GM12875 (cell line): ENCODE results near the gene PRPF4.

Experiments used
- H3K4me3 ChIP-seq: one replicate; pipeline ENCODE4 v1.5.1; 2011; ENCODE audit warnings: low read depth, low read length, control low read depth
- TF ChIP-seq, protein P1 (sequence below): IDR thresholded peaks from 2 replicates; pipeline ENCODE4 v1.5.1; 2011; ENCODE audit warnings: low read depth, mild to moderate bottlenecking, control low read depth, inconsistent platforms, low read length, moderate library complexity, borderline replicate concordance; ENCODE audit not compliant: insufficient read depth

Gene PRPF4

DNA sequence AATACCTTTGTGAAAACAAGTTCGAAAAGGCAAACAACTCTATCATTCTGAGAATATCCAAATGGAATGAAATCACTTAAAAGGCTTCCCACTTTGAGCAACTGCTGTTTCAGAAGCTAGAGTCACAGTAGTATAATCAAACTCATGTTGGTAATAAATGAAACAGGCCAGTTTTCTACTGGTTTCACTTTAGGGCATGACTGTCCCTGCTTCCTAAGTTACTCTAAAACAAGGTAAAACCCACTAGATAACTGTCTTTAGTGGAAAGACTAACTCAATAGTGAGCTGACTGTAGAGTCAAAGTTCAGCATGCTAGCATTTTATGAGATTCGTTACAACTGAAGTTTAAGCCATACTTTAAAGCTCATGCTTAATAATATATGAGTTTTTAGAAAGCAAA is 6.1 kb upstream of the PRPF4 start:
- H3K4me3 ChIP-seq: no peak overlapping the region
- TF ChIP-seq, protein P1, sequence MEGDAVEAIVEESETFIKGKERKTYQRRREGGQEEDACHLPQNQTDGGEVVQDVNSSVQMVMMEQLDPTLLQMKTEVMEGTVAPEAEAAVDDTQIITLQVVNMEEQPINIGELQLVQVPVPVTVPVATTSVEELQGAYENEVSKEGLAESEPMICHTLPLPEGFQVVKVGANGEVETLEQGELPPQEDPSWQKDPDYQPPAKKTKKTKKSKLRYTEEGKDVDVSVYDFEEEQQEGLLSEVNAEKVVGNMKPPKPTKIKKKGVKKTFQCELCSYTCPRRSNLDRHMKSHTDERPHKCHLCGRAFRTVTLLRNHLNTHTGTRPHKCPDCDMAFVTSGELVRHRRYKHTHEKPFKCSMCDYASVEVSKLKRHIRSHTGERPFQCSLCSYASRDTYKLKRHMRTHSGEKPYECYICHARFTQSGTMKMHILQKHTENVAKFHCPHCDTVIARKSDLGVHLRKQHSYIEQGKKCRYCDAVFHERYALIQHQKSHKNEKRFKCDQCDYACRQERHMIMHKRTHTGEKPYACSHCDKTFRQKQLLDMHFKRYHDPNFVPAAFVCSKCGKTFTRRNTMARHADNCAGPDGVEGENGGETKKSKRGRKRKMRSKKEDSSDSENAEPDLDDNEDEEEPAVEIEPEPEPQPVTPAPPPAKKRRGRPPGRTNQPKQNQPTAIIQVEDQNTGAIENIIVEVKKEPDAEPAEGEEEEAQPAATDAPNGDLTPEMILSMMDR: no peak

DNA sequence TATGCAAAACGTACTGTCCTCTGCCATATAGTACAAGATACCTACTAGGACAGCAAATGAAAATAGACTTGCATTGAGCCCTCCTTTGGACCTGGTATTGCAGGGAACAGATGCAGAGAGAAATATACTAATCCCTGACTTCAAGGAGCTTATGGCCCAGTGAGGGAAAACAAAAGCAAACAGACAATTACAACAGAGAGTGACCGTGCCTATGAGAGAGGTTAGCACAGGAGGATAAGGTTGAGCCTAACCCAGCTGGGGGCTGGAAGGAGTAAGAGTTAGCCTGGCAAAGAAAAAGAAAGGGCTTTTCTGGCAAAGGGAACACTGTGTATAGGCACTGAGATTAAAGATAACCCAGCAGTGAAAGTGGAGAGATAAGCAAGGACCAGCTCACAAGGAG is 5.6 kb upstream of the PRPF4 start:
- TF ChIP-seq, protein P1: no peak
- no peak overlapping the region for H3K4me3 ChIP-seq

DNA sequence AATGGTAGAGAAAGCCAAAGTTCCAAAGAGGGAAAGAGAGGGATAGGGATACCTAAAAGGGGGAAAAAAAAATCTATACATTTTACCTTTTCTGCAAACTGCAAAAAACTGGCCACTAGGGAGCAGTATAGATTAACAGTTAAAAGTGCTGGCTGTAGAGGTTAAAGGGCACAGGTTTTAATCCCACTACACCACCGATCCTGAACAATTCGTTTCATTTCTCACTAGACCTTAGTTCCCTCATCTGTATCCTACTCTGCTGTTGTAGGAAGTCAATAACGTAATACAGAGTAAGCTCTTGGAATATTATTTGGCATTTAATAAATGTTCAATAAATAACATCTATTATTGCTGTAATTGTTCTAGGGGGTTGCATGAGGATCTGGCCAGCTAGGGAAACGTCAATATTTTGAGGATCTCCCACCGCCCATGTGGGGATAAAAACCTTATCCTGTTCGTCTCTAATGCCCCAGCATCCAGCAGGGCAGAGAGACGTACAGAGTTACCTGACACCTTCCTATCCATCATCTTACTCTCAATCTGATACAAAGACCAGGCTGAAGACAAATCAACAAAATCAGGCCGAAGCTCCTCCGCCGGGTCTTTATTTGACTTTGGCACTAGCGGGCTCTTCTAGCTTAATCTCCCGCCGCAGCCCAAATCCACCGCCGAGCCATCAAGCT is 843 bp upstream of the PRPF4 start:
- TF ChIP-seq, protein P1: peak; percentile 52; the same call in 1 of the 2 replicates
- H3K4me3 ChIP-seq: peak overlapping the region; percentile 88

DNA sequence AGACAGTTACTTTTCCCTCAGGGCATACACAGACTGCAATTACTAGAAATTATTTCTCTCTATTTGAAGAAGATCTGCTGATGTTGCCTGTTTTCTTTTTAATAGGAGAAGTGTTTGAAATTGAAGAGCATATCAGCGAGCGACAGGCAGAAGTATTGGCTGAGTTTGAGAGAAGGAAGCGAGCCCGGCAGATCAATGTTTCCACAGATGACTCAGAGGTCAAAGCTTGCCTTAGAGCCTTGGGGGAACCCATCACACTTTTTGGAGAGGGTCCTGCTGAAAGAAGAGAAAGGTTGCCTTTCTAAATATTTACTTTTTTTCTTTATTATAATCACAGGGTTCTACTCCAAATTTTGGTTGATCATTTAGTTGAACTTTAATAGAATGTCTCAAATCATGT is 3.4 kb downstream of the PRPF4 start:
- TF ChIP-seq, protein P1: no peak
- H3K4me3 ChIP-seq: no peak overlapping the region

DNA sequence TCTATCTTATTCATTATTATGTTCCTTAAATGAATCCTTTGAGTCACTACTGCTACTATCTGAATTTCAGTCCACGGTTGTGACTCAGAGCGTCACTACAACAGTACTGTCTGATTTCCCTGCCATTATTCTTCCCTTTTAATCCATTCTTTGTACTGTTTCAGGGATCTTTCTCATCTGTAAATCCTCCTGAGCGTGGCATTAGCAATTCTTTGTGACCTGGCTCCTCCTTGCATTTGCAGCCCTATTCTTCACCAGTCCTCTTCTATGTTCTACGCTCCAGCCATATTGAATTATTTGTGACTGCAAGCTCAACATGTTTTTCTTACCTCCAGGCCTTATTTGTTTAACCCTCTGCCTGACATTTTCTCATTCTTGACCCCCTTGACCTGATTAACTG is 5.9 kb downstream of the PRPF4 start:
- TF ChIP-seq, protein P1: no peak
- H3K4me3 ChIP-seq: no peak overlapping the region

DNA sequence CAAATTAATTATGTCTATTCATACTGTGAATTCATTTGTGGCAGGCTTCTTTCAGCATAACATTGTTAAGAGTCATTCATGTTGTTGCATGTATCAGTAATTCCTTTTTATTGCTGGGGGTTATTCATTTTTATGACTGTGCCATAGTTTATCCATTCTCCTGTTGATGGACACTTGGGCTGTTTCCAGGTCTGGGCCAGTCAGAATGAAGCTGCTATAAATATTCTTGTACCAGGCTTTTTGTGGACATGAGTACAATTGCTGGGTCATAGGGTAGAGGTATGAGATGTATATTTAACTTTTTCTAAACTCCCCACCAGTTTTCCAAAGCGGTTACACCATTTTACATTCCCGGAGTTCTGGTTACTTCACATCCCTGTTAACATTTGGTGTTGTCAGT is 13.6 kb downstream of the PRPF4 start:
- no peak overlapping the region for H3K4me3 ChIP-seq
- TF ChIP-seq, protein P1: no peak

DNA sequence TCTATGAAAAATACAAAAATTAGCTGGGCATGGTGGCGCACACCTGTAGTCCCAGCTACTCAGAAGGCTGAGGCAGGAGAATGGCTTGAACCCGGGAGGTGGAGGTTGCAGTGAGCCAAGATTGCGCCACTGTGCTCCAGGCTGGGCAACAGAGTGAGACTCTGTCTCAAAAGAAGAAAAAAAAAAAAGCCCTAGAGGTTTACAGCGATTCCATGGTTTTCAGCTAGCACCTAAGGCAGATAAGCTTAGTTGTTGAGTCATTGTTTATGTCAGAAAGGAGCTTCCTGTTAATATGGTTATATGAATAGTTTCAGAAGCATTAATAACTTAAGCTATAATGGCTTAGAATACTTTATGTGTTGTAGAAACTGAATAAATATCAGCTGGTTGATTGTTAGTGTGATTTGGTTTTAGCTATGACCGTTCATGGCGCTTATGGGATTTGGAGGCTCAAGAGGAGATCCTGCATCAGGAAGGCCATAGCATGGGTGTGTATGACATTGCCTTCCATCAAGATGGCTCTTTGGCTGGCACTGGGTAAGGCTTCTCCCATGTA is 14.7 kb downstream of the PRPF4 start:
- TF ChIP-seq, protein P1: no peak
- no peak overlapping the region for H3K4me3 ChIP-seq
